Measurements from ENCODE around the gene BTRC.
"Not testable (repeated sequence)": the region's sequence is repeated elsewhere in the genome, so short reads cannot be mapped to it uniquely, and the experiment has no call there.

BTRC gene

GRCh38 chr10:101351017-101351416 lies 2.9 kb upstream of the BTRC start:
- no peak overlapping the region for H3K4me3 ChIP-seq (replicated peaks in 1 of 2; ENCODE audit: low read depth in 2 of 2, low read length in 2 of 2)
- no peak for DNase-seq (ENCODE audit: low read depth in 2 of 2)
- TF ChIP-seq CTCF (IDR thresholded peaks at IDR 0.05; ENCODE audit: low read depth, low read length) = no peak

DNA sequence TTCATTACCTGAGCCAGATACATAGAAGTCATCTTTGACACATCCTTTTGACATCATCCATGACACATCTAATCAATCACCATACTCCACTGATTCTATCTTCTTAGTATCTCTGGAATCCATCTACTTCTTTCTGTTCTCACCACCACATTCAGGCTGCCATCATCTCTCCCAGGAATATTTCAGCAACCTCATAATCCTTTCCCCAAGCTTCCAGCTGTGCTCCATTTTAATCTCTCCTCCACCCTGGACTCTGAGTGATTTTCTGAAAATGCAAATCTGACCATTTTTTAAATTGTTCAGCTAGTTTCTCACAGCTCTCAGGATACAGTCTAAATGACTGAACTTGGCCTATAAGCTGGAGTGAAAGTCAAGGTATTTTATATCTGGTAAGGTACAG lies 2.5 kb upstream of the BTRC start:
- H3K4me3 ChIP-seq (replicated peaks in 1 of 2; ENCODE audit: low read depth in 2 of 2, low read length in 2 of 2) = no peak overlapping the region
- TF ChIP-seq CTCF (IDR thresholded peaks at IDR 0.05; ENCODE audit: low read depth, low read length) = no peak
- no peak for DNase-seq (ENCODE audit: low read depth in 2 of 2)

- not testable (repeated sequence) for DNase-seq (ENCODE audit: low read depth in 2 of 2); H3K4me3 ChIP-seq (replicated peaks in 1 of 2; ENCODE audit: low read depth in 2 of 2, low read length in 2 of 2)
Observed at GRCh38 chr10:101352857-101353256, 1.1 kb upstream of the BTRC start.

GRCh38 chr10:101354328-101355071 lies 535 bp downstream of the BTRC start:
- peak; percentile 50 to 54 for DNase-seq (ENCODE audit: low read depth in 2 of 2)
- TF ChIP-seq CTCF (IDR thresholded peaks at IDR 0.05; ENCODE audit: low read depth, low read length) = no peak

GRCh38 chr10:101355072-101355706 lies 1.2 kb downstream of the BTRC start:
- no peak for DNase-seq (ENCODE audit: low read depth in 2 of 2)
- peak overlapping the region; percentile 83 to 86 for H3K4me3 ChIP-seq (replicated peaks in 1 of 2; ENCODE audit: low read depth in 2 of 2, low read length in 2 of 2)
- no peak for TF ChIP-seq CTCF (IDR thresholded peaks at IDR 0.05; ENCODE audit: low read depth, low read length)

More at GRCh38 chr10:101354328-101355071, 535 bp downstream of the BTRC start:
- H3K4me3 ChIP-seq (replicated peaks in 1 of 2; ENCODE audit: low read depth in 2 of 2, low read length in 2 of 2) = peak overlapping the region; percentile 83 to 86

GRCh38 chr10:101356132-101356531 lies 2.2 kb downstream of the BTRC start:
- TF ChIP-seq CTCF (IDR thresholded peaks at IDR 0.05; ENCODE audit: low read depth, low read length) = no peak
- DNase-seq (ENCODE audit: low read depth in 2 of 2) = no peak
- no peak overlapping the region for H3K4me3 ChIP-seq (replicated peaks in 1 of 2; ENCODE audit: low read depth in 2 of 2, low read length in 2 of 2)

GRCh38 chr10:101357958-101358357 lies 4.0 kb downstream of the BTRC start:
- no peak for TF ChIP-seq CTCF (IDR thresholded peaks at IDR 0.05; ENCODE audit: low read depth, low read length)
- no peak for DNase-seq (ENCODE audit: low read depth in 2 of 2)
- H3K4me3 ChIP-seq (replicated peaks in 1 of 2; ENCODE audit: low read depth in 2 of 2, low read length in 2 of 2) = no peak overlapping the region

Data from cardiac fibroblast (primary cell).